Astrocyte (in vitro differentiated cells and primary cell): ENCODE results near the gene TMEM81.

Experiments used
- CTCF ChIP-seq: IDR thresholded peaks from 2 replicates; pipeline ENCODE4 v1.5.1; 2011; ENCODE audit warnings: low read depth, mild to moderate bottlenecking, inconsistent platforms, low read length, moderate library complexity; ENCODE audit not compliant: insufficient read depth
- EZH2 ChIP-seq: IDR thresholded peaks from 2 replicates; pipeline ENCODE4 v1.6.1; 2012; ENCODE audit warnings: mild to moderate bottlenecking, low read length, inconsistent platforms; ENCODE audit not compliant: insufficient read depth

- TF ChIP-seq CTCF (no peak), EZH2 (no peak)
These were observed 11.2 kb upstream of the TMEM81 start for GRCh38 chr1:205095422-205095821.
